Mesenchymal stem cell (in vitro differentiated cells and primary cell): ENCODE results near the gene NUP214.

Source experiments
- DNase-seq: peaks from one replicate; pipeline ENCODE4 v3.0.0-alpha.2; 2013
- H2AFZ ChIP-seq: one replicate; pipeline ENCODE4 v1.6.1; 2013; ENCODE audit warnings: low read depth, mild to moderate bottlenecking, control low read depth, inconsistent platforms, low read length, moderate library complexity
- H2AK5ac ChIP-seq: 2 replicates; pipeline ENCODE4 v1.6.1; 2013; ENCODE audit warnings: low read length, moderate library complexity, mild to moderate bottlenecking, inconsistent platforms; ENCODE audit not compliant: severe bottlenecking
- H2BK120ac ChIP-seq: one replicate; pipeline ENCODE4 v1.6.1; 2013; ENCODE audit warnings: low read depth, mild to moderate bottlenecking, inconsistent platforms, low read length, moderate library complexity
- H2BK12ac ChIP-seq, 2 experiments: one replicate each; pipeline ENCODE4 v1.6.1; 2013; ENCODE audit warnings: inconsistent platforms in 2 of 2, low read length in 2 of 2, mild to moderate bottlenecking in 2 of 2, moderate library complexity in 2 of 2, control low read depth in 1 of 2
- H2BK15ac ChIP-seq: one replicate; pipeline ENCODE4 v1.6.1; 2013; ENCODE audit warnings: mild to moderate bottlenecking, low read depth, inconsistent platforms; ENCODE audit not compliant: poor library complexity, severe bottlenecking
- H2BK5ac ChIP-seq: 2 replicates; pipeline ENCODE4 v1.6.1; 2013; ENCODE audit warnings: low read depth, mild to moderate bottlenecking, low read length, control low read depth, inconsistent platforms; ENCODE audit not compliant: poor library complexity, severe bottlenecking
- H3K14ac ChIP-seq, 2 experiments: one replicate each; pipeline ENCODE4 v1.6.1; 2013; ENCODE audit warnings: inconsistent platforms in 2 of 2, low read length in 2 of 2, control low read depth in 1 of 2, mild to moderate bottlenecking in 1 of 2, moderate library complexity in 1 of 2
- H3K18ac ChIP-seq, 2 experiments: one replicate each; pipeline ENCODE4 v1.6.1; 2013; ENCODE audit warnings: inconsistent platforms in 2 of 2, low read length in 2 of 2, control low read depth in 1 of 2, low read depth in 1 of 2, mild to moderate bottlenecking in 1 of 2
- H3K23ac ChIP-seq, 2 experiments: one replicate each; pipeline ENCODE4 v1.6.1; 2013; ENCODE audit warnings: inconsistent platforms in 2 of 2, low read length in 2 of 2, mild to moderate bottlenecking in 2 of 2, moderate library complexity in 2 of 2, control low read depth in 1 of 2
- H3K27ac ChIP-seq: 2 replicates; pipeline ENCODE4 v1.5.1; 2013; ENCODE audit warnings: mild to moderate bottlenecking, moderate library complexity, low read length, control low read depth, inconsistent platforms; ENCODE audit not compliant: poor library complexity, severe bottlenecking
- H3K27me3 ChIP-seq, 2 experiments: 2 replicates each; pipeline versions ENCODE4 v1.6.1 to v1.7.0; 2013; ENCODE audit warnings: low read length in 2 of 2, mild to moderate bottlenecking in 2 of 2, moderate library complexity in 2 of 2, control low read depth in 1 of 2, inconsistent platforms in 1 of 2; ENCODE audit not compliant: control insufficient read depth in 1 of 2, insufficient read depth in 1 of 2
- H3K36me3 ChIP-seq, 2 experiments: 2 replicates each; pipeline versions ENCODE4 v1.6.1 to v1.7.0; 2013; ENCODE audit warnings: low read length in 2 of 2, control low read depth in 1 of 2, inconsistent platforms in 1 of 2, low read depth in 1 of 2, mild to moderate bottlenecking in 1 of 2; ENCODE audit not compliant: insufficient read depth in 2 of 2, control insufficient read depth in 1 of 2
- H3K4ac ChIP-seq, 2 experiments: one replicate each; pipeline ENCODE4 v1.6.1; 2013; ENCODE audit warnings: inconsistent platforms in 2 of 2, low read length in 2 of 2, mild to moderate bottlenecking in 2 of 2, moderate library complexity in 2 of 2, control low read depth in 1 of 2, low read depth in 1 of 2
- H3K4me1 ChIP-seq: 2 replicates; pipeline ENCODE4 v1.6.1; 2013; ENCODE audit warnings: low read depth, low read length, control low read depth; ENCODE audit not compliant: control insufficient read depth, insufficient read depth
- H3K4me2 ChIP-seq: 2 replicates; pipeline ENCODE4 v1.6.1; 2013; ENCODE audit warnings: low read length, mild to moderate bottlenecking, inconsistent platforms; ENCODE audit not compliant: poor library complexity, severe bottlenecking
- H3K4me3 ChIP-seq, 2 experiments: 2 replicates each; pipeline versions ENCODE4 v1.5.1 to v1.7.0; 2013; ENCODE audit warnings: low read length in 2 of 2, mild to moderate bottlenecking in 2 of 2, control low read depth in 1 of 2, low read depth in 1 of 2; ENCODE audit not compliant: insufficient read depth in 1 of 2
- H3K79me1 ChIP-seq: replicated peaks from 2 replicates; pipeline ENCODE4 v1.6.1; 2013; ENCODE audit warnings: mild to moderate bottlenecking, control low read depth, low read length, inconsistent platforms; ENCODE audit not compliant: poor library complexity, severe bottlenecking
- H3K9ac ChIP-seq: 2 replicates; pipeline ENCODE4 v1.7.0; 2013; ENCODE audit warnings: mild to moderate bottlenecking, low read length, moderate library complexity
- H3K9me3 ChIP-seq: 2 replicates; pipeline ENCODE4 v1.7.0; 2013; ENCODE audit warnings: mild to moderate bottlenecking, low read length; ENCODE audit not compliant: control insufficient read depth
- H4K8ac ChIP-seq: one replicate; pipeline ENCODE4 v1.6.1; 2013; ENCODE audit warnings: inconsistent platforms, mild to moderate bottlenecking, low read length, moderate library complexity
- H4K91ac ChIP-seq: one replicate; pipeline ENCODE4 v1.6.1; 2013; ENCODE audit warnings: mild to moderate bottlenecking, low read length, inconsistent platforms
- WGBS: methylation state at CpG from one replicate; pipeline ENCODE4 v1.1.7; 2013; ENCODE audit warnings: mixed read lengths; 5-methylcytosine and 5-hydroxymethylcytosine counted together

The NUP214 gene

DNA sequence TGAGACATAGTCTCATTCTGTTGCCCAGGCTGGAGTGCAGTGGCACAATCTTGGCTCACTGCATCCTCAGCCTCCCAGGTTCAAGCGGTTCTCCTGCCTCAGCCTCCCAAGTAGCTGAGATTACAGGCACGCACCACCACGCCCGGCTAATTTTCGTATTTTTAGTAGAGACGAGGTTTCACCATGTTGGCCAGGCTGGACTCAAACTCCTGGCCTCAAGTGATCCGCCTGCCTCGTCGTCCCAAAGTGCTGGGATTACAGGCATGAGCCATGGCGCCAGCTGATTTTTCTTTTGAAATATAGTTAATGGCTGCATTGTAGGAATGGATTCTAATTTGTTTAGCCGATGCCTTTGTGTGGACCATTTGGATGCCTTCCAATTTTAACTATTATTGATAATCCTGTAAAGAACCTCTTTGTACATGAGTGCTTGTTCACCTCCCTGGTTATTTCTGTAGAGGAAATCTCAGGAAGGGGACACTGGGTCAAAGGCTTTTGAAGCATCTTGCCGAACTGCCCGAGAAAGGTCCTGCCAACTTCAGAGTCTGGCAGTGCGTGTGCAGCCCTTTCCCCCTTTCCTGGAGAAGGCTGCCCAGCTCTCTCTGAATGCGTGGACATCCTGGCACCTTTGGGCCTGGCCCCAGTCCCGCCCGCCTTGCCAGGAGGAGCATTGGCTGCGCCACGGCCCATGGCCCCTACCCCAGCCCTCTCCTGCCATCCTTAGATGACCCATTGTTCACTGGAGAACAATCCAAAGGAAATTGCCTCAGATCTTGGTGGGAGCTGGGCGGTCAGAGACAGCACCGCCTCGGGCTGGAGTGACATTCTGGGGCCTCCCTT, 8.9 kb upstream of the NUP214 start:
- H3K4me1 ChIP-seq = peaks cover 47% of the 10 kb centered on the region
- DNase-seq = no peak
- peaks cover 35% of the 10 kb centered on the region for H3K79me1 ChIP-seq
- H3K27me3 ChIP-seq = peaks cover 0 to 20% of the 10 kb centered on the region in 2 experiments
- H3K18ac ChIP-seq = no peak overlapping the region
- no peak overlapping the region for H2AFZ ChIP-seq
- no peak overlapping the region for H3K4me3 ChIP-seq
- H4K91ac ChIP-seq = no peak overlapping the region
- no peak overlapping the region for H3K4me2 ChIP-seq
- H4K8ac ChIP-seq = no peak overlapping the region
- no peak overlapping the region for H2BK12ac ChIP-seq
- no peak overlapping the region for H3K9ac ChIP-seq
- H3K27ac ChIP-seq = no peak overlapping the region
- H2BK120ac ChIP-seq = no peak overlapping the region
- H3K9me3 ChIP-seq = no peaks in the 10 kb centered on the region
- no peak overlapping the region for H2BK15ac ChIP-seq
- H2BK5ac ChIP-seq = no peak overlapping the region
- peaks cover 0 to 60% of the 10 kb centered on the region in 2 experiments for H3K36me3 ChIP-seq
- WGBS = 90% methylated on average over 21 of the region's 22 CpGs
- no peak overlapping the region for H3K4ac ChIP-seq
- H2AK5ac ChIP-seq = no peak overlapping the region
- H3K14ac ChIP-seq = no peak overlapping the region
- no peak overlapping the region for H3K23ac ChIP-seq

DNA sequence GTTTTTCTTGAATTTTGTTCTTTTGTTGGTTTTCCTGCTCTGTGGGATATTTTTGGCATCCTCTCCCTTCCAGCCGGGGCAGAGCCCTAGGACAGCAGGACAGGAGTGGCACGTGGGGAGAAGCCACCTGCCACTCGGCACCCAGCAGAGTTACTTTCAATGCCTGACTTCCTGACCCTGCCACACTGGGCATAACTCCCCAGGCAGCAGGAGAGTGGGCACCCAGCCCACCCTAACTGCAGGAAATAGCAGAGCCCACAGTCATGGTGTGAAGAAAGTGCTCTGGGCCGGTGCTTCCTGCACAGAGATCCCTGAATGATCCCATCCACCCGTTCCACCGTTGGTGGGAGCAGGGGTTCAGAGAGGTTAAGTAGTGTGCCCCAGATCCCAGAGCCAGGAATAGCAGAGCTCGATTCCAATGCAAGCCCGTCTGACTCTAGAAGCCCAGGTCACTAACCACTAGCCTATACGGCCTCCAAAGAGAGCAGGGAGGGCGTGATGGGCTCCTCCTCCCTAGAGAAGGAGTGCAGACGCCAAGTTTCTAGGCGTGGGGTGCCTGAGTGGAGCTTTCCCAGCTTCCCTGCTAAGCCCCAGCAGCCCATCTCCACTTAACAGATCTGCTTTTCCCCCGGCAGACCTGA, 8.1 kb upstream of the NUP214 start:
- Histone ChIP-seq H2BK12ac (no peak overlapping the region), H3K4me1 (peaks cover 50% of the 10 kb centered on the region), H3K14ac (no peak overlapping the region), H2AFZ (no peak overlapping the region), H3K4me3 (no peak overlapping the region), H3K23ac (no peak overlapping the region), H2BK15ac (no peak overlapping the region), H3K4ac (no peak overlapping the region), H3K9me3 (no peaks in the 10 kb centered on the region), H2BK120ac (no peak overlapping the region), H3K27ac (no peak overlapping the region), H3K27me3 (peaks cover 0 to 17% of the 10 kb centered on the region in 2 experiments), H4K91ac (no peak overlapping the region), H3K18ac (no peak overlapping the region), H2BK5ac (no peak overlapping the region), H2AK5ac (peak overlapping the region; percentile 43), H3K4me2 (no peak overlapping the region), H3K36me3 (peaks cover 0 to 63% of the 10 kb centered on the region in 2 experiments), H3K9ac (no peak overlapping the region), H3K79me1 (peaks cover 35% of the 10 kb centered on the region), H4K8ac (no peak overlapping the region)
- WGBS = 77% methylated on average over 13 of the region's 13 CpGs
- no peak for DNase-seq

DNA sequence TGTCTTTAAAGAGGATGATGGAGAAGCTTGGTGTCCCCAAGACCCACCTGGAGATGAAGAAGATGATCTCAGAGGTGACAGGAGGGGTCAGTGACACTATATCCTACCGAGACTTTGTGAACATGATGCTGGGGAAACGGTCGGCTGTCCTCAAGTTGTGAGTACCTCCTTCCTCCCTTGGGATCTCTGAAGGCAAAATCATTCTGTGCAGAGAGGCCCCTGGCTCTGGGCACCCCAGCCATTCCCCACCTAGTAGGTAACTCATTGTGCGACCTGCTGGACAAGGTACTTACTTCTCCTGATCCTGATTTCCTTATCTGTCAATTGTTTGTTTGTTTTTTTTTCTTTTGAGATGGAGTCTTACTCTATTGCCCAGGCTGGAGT, 7.6 kb upstream of the NUP214 start:
- Histone ChIP-seq H3K4me3 (no peak overlapping the region), H4K91ac (no peak overlapping the region), H3K79me1 (peaks cover 35% of the 10 kb centered on the region), H2BK120ac (no peak overlapping the region), H3K36me3 (peaks cover 0 to 63% of the 10 kb centered on the region in 2 experiments), H4K8ac (no peak overlapping the region), H3K18ac (no peak overlapping the region), H2AFZ (no peak overlapping the region), H3K4me1 (peaks cover 49% of the 10 kb centered on the region), H2BK12ac (no peak overlapping the region), H2BK5ac (no peak overlapping the region), H3K23ac (no peak overlapping the region), H3K4me2 (no peak overlapping the region), H3K9ac (no peak overlapping the region), H3K27me3 (peaks cover 0 to 17% of the 10 kb centered on the region in 2 experiments), H2AK5ac (no peak overlapping the region), H2BK15ac (no peak overlapping the region), H3K27ac (no peak overlapping the region), H3K4ac (no peak overlapping the region), H3K9me3 (no peaks in the 10 kb centered on the region), H3K14ac (no peak overlapping the region)
- DNase-seq = no peak
- 71% methylated on average over 3 of the region's 4 CpGs for WGBS

DNA sequence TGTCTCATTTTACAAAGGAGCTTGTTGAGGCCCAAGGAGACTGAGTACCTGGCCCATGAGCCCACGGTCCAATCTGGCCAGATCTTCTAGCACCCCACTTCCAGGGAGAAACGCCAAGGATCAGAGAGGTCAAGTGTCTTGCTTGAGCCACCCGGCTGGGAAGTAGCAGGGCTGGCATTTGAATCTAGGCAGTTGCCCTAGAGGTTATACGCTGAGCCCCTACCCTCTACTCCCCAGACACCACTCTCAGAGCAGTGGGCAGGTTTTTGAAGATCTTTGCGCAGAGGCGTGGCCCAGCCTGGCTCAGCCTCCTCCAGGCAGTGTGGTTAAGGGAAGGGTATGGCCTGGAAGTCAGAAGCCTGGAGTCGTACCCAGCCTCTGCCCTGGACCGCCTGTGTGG, 5.8 kb upstream of the NUP214 start:
- no peak for DNase-seq
- no peak overlapping the region for H2AFZ ChIP-seq
- no peak overlapping the region for H3K27ac ChIP-seq
- 83% methylated on average over 7 of the region's 8 CpGs for WGBS
- H3K27me3 ChIP-seq = peaks cover 0 to 17% of the 10 kb centered on the region in 2 experiments
- no peak overlapping the region for H3K4me3 ChIP-seq
- peaks cover 33% of the 10 kb centered on the region for H3K4me1 ChIP-seq
- no peak overlapping the region for H3K4me2 ChIP-seq
- peak overlapping the region; percentile 57 for H2AK5ac ChIP-seq
- no peak overlapping the region for H3K9ac ChIP-seq
- no peak overlapping the region for H2BK12ac ChIP-seq
- H2BK120ac ChIP-seq = no peak overlapping the region
- no peak overlapping the region for H3K18ac ChIP-seq
- no peak overlapping the region for H3K23ac ChIP-seq
- H3K36me3 ChIP-seq = peaks cover 0 to 56% of the 10 kb centered on the region in 2 experiments
- no peak overlapping the region for H2BK15ac ChIP-seq
- H4K8ac ChIP-seq = no peak overlapping the region
- no peak overlapping the region for H2BK5ac ChIP-seq
- H3K4ac ChIP-seq = no peak overlapping the region
- H3K9me3 ChIP-seq = no peaks in the 10 kb centered on the region
- H3K14ac ChIP-seq = no peak overlapping the region
- H3K79me1 ChIP-seq = peaks cover 30% of the 10 kb centered on the region
- H4K91ac ChIP-seq = no peak overlapping the region
